ENCODE data around the gene ADGRG1.

GRCh38 chr16:57666353-57667047 is 38.1 kb downstream of the ADGRG1 start:
- no peak for TF ChIP-seq EZH2 (IDR thresholded peaks at IDR 0.05; ENCODE audit: low read length, missing control alignments)
- TF ChIP-seq, protein P1, sequence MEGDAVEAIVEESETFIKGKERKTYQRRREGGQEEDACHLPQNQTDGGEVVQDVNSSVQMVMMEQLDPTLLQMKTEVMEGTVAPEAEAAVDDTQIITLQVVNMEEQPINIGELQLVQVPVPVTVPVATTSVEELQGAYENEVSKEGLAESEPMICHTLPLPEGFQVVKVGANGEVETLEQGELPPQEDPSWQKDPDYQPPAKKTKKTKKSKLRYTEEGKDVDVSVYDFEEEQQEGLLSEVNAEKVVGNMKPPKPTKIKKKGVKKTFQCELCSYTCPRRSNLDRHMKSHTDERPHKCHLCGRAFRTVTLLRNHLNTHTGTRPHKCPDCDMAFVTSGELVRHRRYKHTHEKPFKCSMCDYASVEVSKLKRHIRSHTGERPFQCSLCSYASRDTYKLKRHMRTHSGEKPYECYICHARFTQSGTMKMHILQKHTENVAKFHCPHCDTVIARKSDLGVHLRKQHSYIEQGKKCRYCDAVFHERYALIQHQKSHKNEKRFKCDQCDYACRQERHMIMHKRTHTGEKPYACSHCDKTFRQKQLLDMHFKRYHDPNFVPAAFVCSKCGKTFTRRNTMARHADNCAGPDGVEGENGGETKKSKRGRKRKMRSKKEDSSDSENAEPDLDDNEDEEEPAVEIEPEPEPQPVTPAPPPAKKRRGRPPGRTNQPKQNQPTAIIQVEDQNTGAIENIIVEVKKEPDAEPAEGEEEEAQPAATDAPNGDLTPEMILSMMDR (conservative IDR thresholded peaks at IDR 0.05 in 1 of 2, IDR thresholded peaks at IDR 0.05 in 1 of 2; ENCODE audit: low read depth in 1 of 2, low read length in 2 of 2), result no peak
